ENCODE data around the gene KANTR. TPM values are rescaled to one million over a fixed set of nuclear protein-coding genes. Genes with fewer than 3 reads are reported as not detected.

Gene KANTR
- total RNA-seq, 4 donors from 2014 or later: 5.4 to 22.2 (median 16.7) TPM

DNA sequence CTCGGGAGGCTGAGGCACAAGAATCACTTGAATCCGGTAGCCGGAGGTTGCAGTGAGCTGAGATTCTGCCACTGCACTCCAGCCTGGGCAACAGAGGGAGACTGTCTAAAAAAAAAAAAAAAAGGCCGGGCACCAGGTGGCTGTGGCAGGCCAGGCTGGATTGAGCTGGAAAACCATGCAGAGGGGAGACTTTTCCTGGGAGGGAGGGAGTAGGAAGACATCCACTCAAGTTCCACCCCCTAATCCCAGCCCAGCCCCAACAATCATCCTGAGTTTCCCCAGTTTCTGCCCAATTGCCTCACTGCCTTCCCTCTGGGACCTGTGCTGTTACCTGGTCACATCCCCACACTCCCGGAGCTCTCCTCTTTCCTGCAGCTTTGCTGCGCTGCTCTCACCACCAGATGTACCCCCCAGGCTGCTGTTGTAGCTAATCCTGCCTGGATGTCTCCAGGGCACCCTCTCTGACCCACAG lies 20.8 kb upstream of the KANTR start:
- DNase-seq (ENCODE audit: low spot score) (no peak), ATAC-seq (ENCODE audit: low FRiP score) (no peak)
- TF ChIP-seq, protein P1, sequence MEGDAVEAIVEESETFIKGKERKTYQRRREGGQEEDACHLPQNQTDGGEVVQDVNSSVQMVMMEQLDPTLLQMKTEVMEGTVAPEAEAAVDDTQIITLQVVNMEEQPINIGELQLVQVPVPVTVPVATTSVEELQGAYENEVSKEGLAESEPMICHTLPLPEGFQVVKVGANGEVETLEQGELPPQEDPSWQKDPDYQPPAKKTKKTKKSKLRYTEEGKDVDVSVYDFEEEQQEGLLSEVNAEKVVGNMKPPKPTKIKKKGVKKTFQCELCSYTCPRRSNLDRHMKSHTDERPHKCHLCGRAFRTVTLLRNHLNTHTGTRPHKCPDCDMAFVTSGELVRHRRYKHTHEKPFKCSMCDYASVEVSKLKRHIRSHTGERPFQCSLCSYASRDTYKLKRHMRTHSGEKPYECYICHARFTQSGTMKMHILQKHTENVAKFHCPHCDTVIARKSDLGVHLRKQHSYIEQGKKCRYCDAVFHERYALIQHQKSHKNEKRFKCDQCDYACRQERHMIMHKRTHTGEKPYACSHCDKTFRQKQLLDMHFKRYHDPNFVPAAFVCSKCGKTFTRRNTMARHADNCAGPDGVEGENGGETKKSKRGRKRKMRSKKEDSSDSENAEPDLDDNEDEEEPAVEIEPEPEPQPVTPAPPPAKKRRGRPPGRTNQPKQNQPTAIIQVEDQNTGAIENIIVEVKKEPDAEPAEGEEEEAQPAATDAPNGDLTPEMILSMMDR (IDR thresholded peaks at IDR 0.05): no peak

GRCh38 chrX:53075011-53075410 lies 18.9 kb upstream of the KANTR start:
- ATAC-seq (ENCODE audit: low FRiP score) (no peak), DNase-seq (ENCODE audit: low spot score) (no peak)
- TF ChIP-seq, protein P1 (IDR thresholded peaks at IDR 0.05): no peak

DNA sequence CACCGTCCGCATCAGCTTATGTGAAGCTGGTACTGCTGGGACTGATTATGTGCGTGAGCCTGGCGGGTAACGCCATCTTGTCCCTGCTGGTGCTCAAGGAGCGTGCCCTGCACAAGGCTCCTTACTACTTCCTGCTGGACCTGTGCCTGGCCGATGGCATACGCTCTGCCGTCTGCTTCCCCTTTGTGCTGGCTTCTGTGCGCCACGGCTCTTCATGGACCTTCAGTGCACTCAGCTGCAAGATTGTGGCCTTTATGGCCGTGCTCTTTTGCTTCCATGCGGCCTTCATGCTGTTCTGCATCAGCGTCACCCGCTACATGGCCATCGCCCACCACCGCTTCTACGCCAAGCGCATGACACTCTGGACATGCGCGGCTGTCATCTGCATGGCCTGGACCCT lies 17.3 kb upstream of the KANTR start:
- TF ChIP-seq, protein P1 (IDR thresholded peaks at IDR 0.05): no peak
- ATAC-seq (ENCODE audit: low FRiP score): no peak
- DNase-seq (ENCODE audit: low spot score): no peak

- DNase-seq (ENCODE audit: low spot score) (no peak), ATAC-seq (ENCODE audit: low FRiP score) (no peak)
- TF ChIP-seq, protein P1 (IDR thresholded peaks at IDR 0.05): no peak
These were observed 16.4 kb upstream of the KANTR start for GRCh38 chrX:53077207-53078197.

DNA sequence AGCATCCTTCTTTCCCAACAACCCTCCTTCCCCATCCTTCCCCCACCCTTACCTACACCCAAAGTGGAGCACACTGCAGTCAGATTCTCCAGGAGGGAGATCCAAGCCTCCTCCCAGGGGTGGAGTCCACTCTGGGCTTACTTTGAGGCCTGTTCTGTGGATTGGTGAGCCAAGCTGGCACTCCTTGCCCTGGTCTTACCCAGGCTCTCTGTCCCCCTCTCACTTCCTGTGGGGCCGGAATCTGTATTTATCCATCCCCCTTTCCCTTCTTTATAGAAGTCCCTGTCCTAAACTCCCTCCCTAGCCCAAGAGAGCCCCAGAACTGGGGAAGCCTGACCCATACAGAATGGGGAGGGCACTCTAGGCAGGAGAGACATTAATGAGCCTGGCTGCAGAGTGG lies 15.0 kb upstream of the KANTR start:
- DNase-seq (ENCODE audit: low spot score): no peak

GRCh38 chrX:53080628-53081580 lies 13.0 kb upstream of the KANTR start:
- TF ChIP-seq, protein P1 (IDR thresholded peaks at IDR 0.05): no peak
- DNase-seq (ENCODE audit: low spot score): no peak
- ATAC-seq (ENCODE audit: low FRiP score): no peak

More for the DNA sequence above, 15.0 kb upstream of the KANTR start:
- TF ChIP-seq, protein P1 (IDR thresholded peaks at IDR 0.05): no peak
- ATAC-seq (ENCODE audit: low FRiP score): no peak
